ENCODE data around the gene KIF15.

DNA sequence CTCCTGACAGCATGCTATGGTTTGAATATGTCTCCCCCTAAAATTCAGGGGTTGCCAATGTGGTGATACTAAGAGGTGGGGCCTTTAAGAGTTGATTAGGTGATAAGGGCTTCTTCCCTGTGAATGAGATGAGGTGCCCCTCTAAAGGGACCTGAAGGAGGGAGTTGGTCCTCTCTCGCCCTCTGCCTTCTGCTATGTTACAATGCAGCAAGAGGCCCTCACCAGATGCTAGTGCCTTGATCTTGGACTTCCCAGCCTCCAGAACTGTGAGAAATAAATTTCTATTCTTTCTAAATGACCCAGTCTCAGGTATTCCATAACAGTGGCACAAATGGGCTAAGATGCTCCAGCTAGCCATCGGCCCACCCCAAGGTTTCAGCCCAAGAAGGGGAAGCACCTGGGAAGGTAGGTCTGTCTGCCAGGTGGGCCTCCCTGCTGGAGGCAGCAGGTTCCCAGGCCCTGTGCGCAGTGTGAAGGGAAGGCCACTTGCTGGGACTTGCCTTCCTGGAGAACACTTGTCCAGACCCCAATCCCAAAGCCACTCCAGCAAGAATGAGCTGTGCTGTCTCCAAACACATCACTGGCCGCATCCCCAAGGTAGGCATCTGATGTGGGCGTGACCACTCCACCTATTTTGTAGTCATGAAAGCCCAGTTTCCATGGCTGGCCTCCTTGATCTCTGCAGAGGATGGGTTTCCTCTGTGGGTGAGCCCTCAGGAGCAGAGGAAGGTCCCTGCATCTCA, 121.8 kb downstream of the KIF15 start:
- TF ChIP-seq, protein P1, sequence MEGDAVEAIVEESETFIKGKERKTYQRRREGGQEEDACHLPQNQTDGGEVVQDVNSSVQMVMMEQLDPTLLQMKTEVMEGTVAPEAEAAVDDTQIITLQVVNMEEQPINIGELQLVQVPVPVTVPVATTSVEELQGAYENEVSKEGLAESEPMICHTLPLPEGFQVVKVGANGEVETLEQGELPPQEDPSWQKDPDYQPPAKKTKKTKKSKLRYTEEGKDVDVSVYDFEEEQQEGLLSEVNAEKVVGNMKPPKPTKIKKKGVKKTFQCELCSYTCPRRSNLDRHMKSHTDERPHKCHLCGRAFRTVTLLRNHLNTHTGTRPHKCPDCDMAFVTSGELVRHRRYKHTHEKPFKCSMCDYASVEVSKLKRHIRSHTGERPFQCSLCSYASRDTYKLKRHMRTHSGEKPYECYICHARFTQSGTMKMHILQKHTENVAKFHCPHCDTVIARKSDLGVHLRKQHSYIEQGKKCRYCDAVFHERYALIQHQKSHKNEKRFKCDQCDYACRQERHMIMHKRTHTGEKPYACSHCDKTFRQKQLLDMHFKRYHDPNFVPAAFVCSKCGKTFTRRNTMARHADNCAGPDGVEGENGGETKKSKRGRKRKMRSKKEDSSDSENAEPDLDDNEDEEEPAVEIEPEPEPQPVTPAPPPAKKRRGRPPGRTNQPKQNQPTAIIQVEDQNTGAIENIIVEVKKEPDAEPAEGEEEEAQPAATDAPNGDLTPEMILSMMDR (IDR thresholded peaks at IDR 0.05; ENCODE audit: low read depth, low read length) = no peak
- TF ChIP-seq POLR2A (IDR thresholded peaks at IDR 0.05; ENCODE audit: extremely low read depth, insufficient read length) = no peak
- TF ChIP-seq, protein P2, sequence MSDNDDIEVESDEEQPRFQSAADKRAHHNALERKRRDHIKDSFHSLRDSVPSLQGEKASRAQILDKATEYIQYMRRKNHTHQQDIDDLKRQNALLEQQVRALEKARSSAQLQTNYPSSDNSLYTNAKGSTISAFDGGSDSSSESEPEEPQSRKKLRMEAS (IDR thresholded peaks at IDR 0.05; ENCODE audit: low read depth, low read length) = no peak

All from NB4 (cell line).